HG02885 (cell line): ENCODE results near the gene ZNF784.

Experiments used
- ATAC-seq: cut with Tn5 transposase; IDR thresholded peaks from one replicate; pipeline ENCODE4 v1.9.1; 2021; ENCODE audit warnings: mild to moderate bottlenecking; ENCODE audit not compliant: unreplicated experiment, poor library complexity

ZNF784 gene

GRCh38 chr19:55656988-55657747 is 32.8 kb upstream of the ZNF784 start:
- no peak for ATAC-seq

- no peak for ATAC-seq
Observed at GRCh38 chr19:55656552-55656951, 32.2 kb upstream of the ZNF784 start.

- ATAC-seq: no peak
Observed at GRCh38 chr19:55655648-55656040, 31.3 kb upstream of the ZNF784 start.

GRCh38 chr19:55654868-55655647 is 30.7 kb upstream of the ZNF784 start, which contains the start of gene U2AF2:
TSS of gene U2AF2 (plus strand) at chr19:55655035. CDS start at chr19:55655105, 70 bp downstream.
- ATAC-seq: peak; percentile 43

GRCh38 chr19:55654323-55654867 is 30.0 kb upstream of the ZNF784 start:
- peak; percentile 63 for ATAC-seq

GRCh38 chr19:55653651-55654322 is 29.4 kb upstream of the ZNF784 start:
- peak; percentile 51 for ATAC-seq

GRCh38 chr19:55652311-55653128 is 28.2 kb upstream of the ZNF784 start:
- ATAC-seq: no peak

- no peak for ATAC-seq
Observed at GRCh38 chr19:55651236-55651635, 26.9 kb upstream of the ZNF784 start.

- ATAC-seq: no peak
Observed at GRCh38 chr19:55650602-55651230, 26.4 kb upstream of the ZNF784 start.

GRCh38 chr19:55650126-55650557 is 25.8 kb upstream of the ZNF784 start:
- no peak for ATAC-seq

- ATAC-seq: no peak
Observed at GRCh38 chr19:55649268-55650125, 25.1 kb upstream of the ZNF784 start.

- no peak for ATAC-seq
Observed at GRCh38 chr19:55648585-55649267, 24.4 kb upstream of the ZNF784 start.

GRCh38 chr19:55647732-55648584 is 23.6 kb upstream of the ZNF784 start, which contains the start of gene CCDC106:
TSS of gene CCDC106 (plus strand) at chr19:55648212. CDS start at chr19:55649047, 835 bp downstream.
- peak; percentile 35 for ATAC-seq

GRCh38 chr19:55646889-55647731 is 22.7 kb upstream of the ZNF784 start:
- no peak for ATAC-seq

GRCh38 chr19:55645512-55645881 is 21.1 kb upstream of the ZNF784 start:
- no peak for ATAC-seq
